K562 (cell line): Measurements from ENCODE around the gene PXN. TPM values are rescaled to one million over a fixed set of nuclear protein-coding genes. Genes with fewer than 3 reads are reported as not detected.

Source experiments
- CUX1 ChIP-seq: fragments of 200-800 bp; sonication (Bioruptor generic); IDR thresholded peaks from 2 replicates; pipeline ENCODE4 v1.6.1; 2016; ENCODE audit warnings: missing genetic modification characterization, missing compliant biosample characterization
- KAT8 ChIP-seq: fragments of 450-650 bp; IDR thresholded peaks from 2 replicates; pipeline ENCODE4 v1.6.1; 2016; ENCODE audit warnings: low read depth, mild to moderate bottlenecking
- MGA ChIP-seq: fragments of 450-650 bp; IDR thresholded peaks from 2 replicates; pipeline ENCODE4 v1.6.1; 2016; ENCODE audit warnings: mild to moderate bottlenecking, moderate library complexity
- POLR2H ChIP-seq: IDR thresholded peaks from 2 replicates; pipeline ENCODE4 v1.6.1; 2016; ENCODE audit warnings: missing genetic modification characterization, low read depth, mild to moderate bottlenecking, control low read depth, missing compliant biosample characterization, moderate library complexity
- PRDM10 ChIP-seq: fragments of 450-650 bp; IDR thresholded peaks from 2 replicates; pipeline ENCODE4 v1.6.1; 2018; ENCODE audit not compliant: partially characterized antibody
- SNRNP70 ChIP-seq: fragments of 200-400 bp; formaldehyde crosslinking; optimal IDR thresholded peaks from 2 replicates; pipeline ENCODE3; 2017; ENCODE audit warnings: low read depth, low read length
- ZNF175 ChIP-seq: fragments of 200-800 bp; sonication (Bioruptor generic); IDR thresholded peaks from 2 replicates; pipeline ENCODE4 v1.6.1; 2016; ENCODE audit warnings: low read depth, mild to moderate bottlenecking, missing genetic modification characterization, missing compliant biosample characterization
- polyA plus RNA-seq, 8 experiments: library from polyadenylated mRNA; depleted of rRNA in 4 of 8; stranded (reverse) in 5 of 8; unstranded in 3 of 8; fragments of >200 nt; fragmentation: Nextera tagmentation in 2 of 8; fragmentation: Illumina TruSeq in 1 of 8; extraction: Ambion mirVana in 2 of 8; extraction: Trizol in 1 of 8; gene quantifications; 2 replicates each; pipeline versions ENCODE4 v1.2.1 to v1.2.3, GENCODE V29; 2011 to 2014; ENCODE audit warnings: inconsistent platforms in 1 of 8, missing spikeins in 1 of 8
- total RNA-seq, 7 experiments: library from RNA; depleted of rRNA in 6 of 7; stranded (reverse); fragments of >200 nt in 6 of 7; fragmentation: Illumina TruSeq in 2 of 7; extraction: Trizol in 2 of 7; gene quantifications; 2 replicates each; pipeline versions ENCODE4 v1.2.1 to v1.2.3, GENCODE V29; 2011 to 2021; ENCODE audit warnings: low replicate concordance in 1 of 7

PXN gene
- total and polyA plus RNA-seq, 9 of the 15 experiments (the other 6 are each of a cell fraction or from before 2014, with no cell fraction given): 4.0 to 74.1 (median 18.6) TPM

GRCh38 chr12:120229071-120229486 is 36.5 kb downstream of the PXN start (continued):
- no peak for TF ChIP-seq ZNF175 (CRISPR knock-in tag)
- no peak for TF ChIP-seq CUX1 (CRISPR knock-in tag)
- peak; percentile 88 for TF ChIP-seq PRDM10
- TF ChIP-seq SNRNP70: no peak
- no peak for TF ChIP-seq POLR2H
- TF ChIP-seq MGA: no peak
- TF ChIP-seq KAT8: no peak
